ENCODE measurements around the gene BCAS2. TPM values are rescaled to one million over a fixed set of nuclear protein-coding genes. Genes with fewer than 3 reads are reported as not detected.

Gene BCAS2
- total RNA-seq, 5 donors from 2014 or later (not counting 1 experiment from before 2014, with no cell fraction given), result 29.6 to 77.7 (median 32.4) TPM

DNA sequence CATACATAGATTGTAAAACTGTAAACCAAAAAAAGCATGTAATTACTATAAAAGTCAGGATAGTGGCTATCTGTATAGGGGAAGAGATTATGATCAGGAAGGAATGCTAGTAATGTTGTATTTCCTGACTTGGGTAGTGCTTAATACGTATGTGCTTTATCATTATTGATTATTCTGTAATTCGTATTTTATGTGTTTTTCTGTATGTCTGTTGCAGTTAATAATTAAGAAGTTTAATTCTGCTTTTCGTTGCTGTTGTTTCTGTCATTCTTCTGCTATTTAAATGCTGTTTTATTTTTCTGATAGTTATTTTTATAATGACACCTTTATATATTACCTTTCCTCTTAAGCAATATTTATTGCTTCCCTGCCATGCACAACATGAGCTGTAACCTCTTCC, 41.1 kb downstream of the BCAS2 start:
- Histone ChIP-seq H3K4me3 (ENCODE audit: control insufficient read depth in 1 of 2, extremely low read depth in 1 of 2, low read length in 1 of 2) (no peak overlapping the region), H3K27me3 (replicated peaks in 1 of 2; ENCODE audit: control insufficient read depth in 2 of 2, extremely low read depth in 1 of 2, insufficient read depth in 2 of 2, low read length in 1 of 2) (peaks cover 0 to 3% of the 10 kb centered on the region in 2 experiments), H3K36me3 (ENCODE audit: control insufficient read depth in 2 of 2, extremely low read depth in 1 of 2, insufficient read depth in 1 of 2, low read length in 1 of 2) (no peaks in the 10 kb centered on the region), H3K4me1 (ENCODE audit: control insufficient read depth in 1 of 2, extremely low read depth in 1 of 2, insufficient read depth in 2 of 2, low read length in 2 of 2) (no peaks in the 10 kb centered on the region), H3K27ac (ENCODE audit: low read length) (no peak overlapping the region), H3K9me3 (no peaks in the 10 kb centered on the region)
- no peaks in the 10 kb centered on the region for H3K9me3 Mint-ChIP-seq
- POLR2A ChIA-PET, result no interaction called here
- no peak overlapping the region for H3K4me3 Mint-ChIP-seq
- CTCF ChIA-PET, result no interaction called here
- DNase-seq (no peak), ATAC-seq (replicated peaks in 1 of 4) (no peak)
- H3K4me1 Mint-ChIP-seq, result no peaks in the 10 kb centered on the region
- H3K36me3 Mint-ChIP-seq, result no peaks in the 10 kb centered on the region
- H3K27ac Mint-ChIP-seq, result no peak overlapping the region
- no CpG with 5 or more reads among the region's 3 CpGs for WGBS (ENCODE audit: insufficient coverage)
- peaks cover 0 to 2% of the 10 kb centered on the region in 2 donors for H3K27me3 Mint-ChIP-seq

DNA sequence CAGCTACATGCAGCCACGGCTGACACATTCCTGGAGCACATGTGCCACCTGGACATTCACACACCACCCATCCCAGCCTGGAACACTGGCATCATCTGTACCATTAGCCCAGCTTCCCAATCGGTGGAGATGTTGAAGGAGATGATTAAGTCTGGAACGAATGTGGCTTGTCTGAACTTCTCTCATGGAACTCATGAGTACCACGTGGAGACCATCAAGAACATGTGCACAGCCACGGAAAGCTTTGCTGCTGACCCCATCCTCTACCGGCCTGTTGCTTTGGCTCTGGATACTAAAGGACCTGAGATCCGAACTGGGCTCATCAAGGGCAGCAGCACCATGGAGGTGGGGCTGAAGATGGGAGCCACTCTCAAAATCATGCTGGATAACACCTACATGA, 45.4 kb downstream of the BCAS2 start:
- Mint-ChIP-seq H3K4me3 (no peak overlapping the region), H3K4me1 (no peaks in the 10 kb centered on the region), H3K9me3 (no peaks in the 10 kb centered on the region), H3K27me3 (peaks cover 0 to 3% of the 10 kb centered on the region in 2 donors), H3K36me3 (no peaks in the 10 kb centered on the region), H3K27ac (no peak overlapping the region)
- H3K27me3 ChIP-seq (replicated peaks in 1 of 2; ENCODE audit: control insufficient read depth in 2 of 2, extremely low read depth in 1 of 2, insufficient read depth in 2 of 2, low read length in 1 of 2), result peaks cover 0 to 6% of the 10 kb centered on the region in 2 experiments
- H3K9me3 ChIP-seq, result no peaks in the 10 kb centered on the region
- H3K4me3 ChIP-seq (ENCODE audit: control insufficient read depth in 1 of 2, extremely low read depth in 1 of 2, low read length in 1 of 2), result no peak overlapping the region
- ChIA-PET POLR2A (no interaction called here), CTCF (no interaction called here)
- H3K27ac ChIP-seq (ENCODE audit: low read length), result no peak overlapping the region
- no peak for ATAC-seq (replicated peaks in 1 of 4)
- H3K36me3 ChIP-seq (ENCODE audit: control insufficient read depth in 2 of 2, extremely low read depth in 1 of 2, insufficient read depth in 1 of 2, low read length in 1 of 2), result no peaks in the 10 kb centered on the region
- no peak for DNase-seq
- 80% methylated on average over 1 of the region's 7 CpGs for WGBS (ENCODE audit: insufficient coverage)
- no peaks in the 10 kb centered on the region for H3K4me1 ChIP-seq (ENCODE audit: control insufficient read depth in 1 of 2, extremely low read depth in 1 of 2, insufficient read depth in 2 of 2, low read length in 2 of 2)

DNA sequence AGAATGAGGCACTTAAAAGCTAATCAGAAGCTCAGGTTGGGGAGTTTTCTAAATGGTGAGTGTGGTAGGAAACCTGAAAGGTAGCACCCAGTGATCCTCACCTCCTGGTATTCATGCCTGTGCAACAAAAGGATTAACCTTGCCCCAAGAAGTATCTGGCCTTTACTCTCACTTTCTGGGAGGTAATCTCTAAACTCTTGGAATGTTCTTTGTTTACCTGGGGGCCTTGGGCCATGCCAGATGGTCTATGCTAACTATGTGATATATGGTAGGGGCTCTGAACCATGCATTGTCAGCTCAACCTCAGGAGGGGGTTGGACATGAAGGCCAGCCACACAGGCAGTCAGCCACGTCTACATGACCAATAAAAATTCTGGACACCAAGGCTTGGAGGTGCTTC, 46.0 kb downstream of the BCAS2 start:
- no peak overlapping the region for H3K27ac Mint-ChIP-seq
- H3K36me3 Mint-ChIP-seq, result no peaks in the 10 kb centered on the region
- POLR2A ChIA-PET, result no interaction called here
- Histone ChIP-seq H3K27ac (ENCODE audit: low read length) (no peak overlapping the region), H3K36me3 (ENCODE audit: control insufficient read depth in 2 of 2, extremely low read depth in 1 of 2, insufficient read depth in 1 of 2, low read length in 1 of 2) (no peaks in the 10 kb centered on the region), H3K4me3 (ENCODE audit: control insufficient read depth in 1 of 2, extremely low read depth in 1 of 2, low read length in 1 of 2) (no peak overlapping the region), H3K9me3 (no peaks in the 10 kb centered on the region), H3K27me3 (replicated peaks in 1 of 2; ENCODE audit: control insufficient read depth in 2 of 2, extremely low read depth in 1 of 2, insufficient read depth in 2 of 2, low read length in 1 of 2) (peaks cover 0 to 6% of the 10 kb centered on the region in 2 experiments), H3K4me1 (ENCODE audit: control insufficient read depth in 1 of 2, extremely low read depth in 1 of 2, insufficient read depth in 2 of 2, low read length in 2 of 2) (no peaks in the 10 kb centered on the region)
- ATAC-seq (replicated peaks in 1 of 4) (no peak), DNase-seq (no peak)
- WGBS (ENCODE audit: insufficient coverage), result no CpG with 5 or more reads among the region's 1 CpG
- H3K27me3 Mint-ChIP-seq, result peaks cover 0 to 3% of the 10 kb centered on the region in 2 donors
- CTCF ChIA-PET, result no interaction called here
- no peaks in the 10 kb centered on the region for H3K9me3 Mint-ChIP-seq
- no peaks in the 10 kb centered on the region for H3K4me1 Mint-ChIP-seq
- H3K4me3 Mint-ChIP-seq, result no peak overlapping the region

DNA sequence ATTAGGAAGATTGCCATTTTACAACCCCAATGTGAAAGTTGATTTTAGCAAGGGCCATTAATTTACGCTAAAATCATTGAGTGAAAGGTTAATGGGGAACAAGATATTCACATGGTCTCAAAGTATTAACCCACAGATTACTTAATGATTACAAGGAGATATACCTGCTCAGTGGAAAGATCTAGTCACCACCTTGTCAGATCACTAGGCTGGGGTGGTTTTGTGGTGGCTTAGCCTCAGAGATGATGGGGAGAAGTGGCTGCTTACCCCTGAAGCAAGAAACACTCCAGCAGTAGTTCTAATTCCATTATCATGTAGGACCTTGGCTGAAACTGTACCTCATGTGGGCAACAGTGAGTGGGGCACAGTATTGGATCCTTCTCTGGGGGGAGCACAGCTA, 50.3 kb downstream of the BCAS2 start:
- WGBS (ENCODE audit: insufficient coverage), result no CpG with 5 or more reads among the region's 1 CpG
- Histone ChIP-seq H3K4me1 (ENCODE audit: control insufficient read depth in 1 of 2, extremely low read depth in 1 of 2, insufficient read depth in 2 of 2, low read length in 2 of 2) (no peaks in the 10 kb centered on the region), H3K27ac (ENCODE audit: low read length) (no peak overlapping the region), H3K9me3 (no peaks in the 10 kb centered on the region), H3K4me3 (ENCODE audit: control insufficient read depth in 1 of 2, extremely low read depth in 1 of 2, low read length in 1 of 2) (no peak overlapping the region), H3K27me3 (replicated peaks in 1 of 2; ENCODE audit: control insufficient read depth in 2 of 2, extremely low read depth in 1 of 2, insufficient read depth in 2 of 2, low read length in 1 of 2) (peaks cover 0 to 2% of the 10 kb centered on the region in 2 experiments), H3K36me3 (ENCODE audit: control insufficient read depth in 2 of 2, extremely low read depth in 1 of 2, insufficient read depth in 1 of 2, low read length in 1 of 2) (no peaks in the 10 kb centered on the region)
- Mint-ChIP-seq H3K9me3 (no peaks in the 10 kb centered on the region), H3K27ac (no peak overlapping the region), H3K4me1 (no peaks in the 10 kb centered on the region), H3K4me3 (no peak overlapping the region), H3K27me3 (peaks cover 0 to 3% of the 10 kb centered on the region in 2 donors), H3K36me3 (no peaks in the 10 kb centered on the region)
- ChIA-PET POLR2A (no interaction called here), CTCF (no interaction called here)
- no peak for DNase-seq
- no peak for ATAC-seq (replicated peaks in 1 of 4)

DNA sequence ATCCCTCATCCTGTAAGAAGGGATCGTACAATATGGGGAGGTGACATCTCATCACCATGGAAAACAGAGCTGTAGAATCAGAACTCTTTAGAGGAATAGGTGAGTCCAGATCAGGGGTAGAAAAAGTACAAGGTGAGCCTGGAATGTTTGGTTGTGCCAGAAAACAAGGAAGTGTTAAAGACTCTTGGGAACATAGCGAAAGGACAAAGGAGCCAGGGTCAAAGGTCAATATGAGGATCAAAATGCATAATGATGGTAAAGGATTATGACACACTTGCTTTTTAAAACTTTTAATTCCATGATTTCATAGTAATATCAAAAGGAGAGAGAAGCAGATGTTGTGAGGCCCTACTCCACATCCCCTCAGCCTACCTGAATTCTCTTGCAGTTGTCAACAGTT, 51.2 kb downstream of the BCAS2 start:
- no peak overlapping the region for H3K27ac Mint-ChIP-seq
- no peak overlapping the region for H3K27ac ChIP-seq (ENCODE audit: low read length)
- no peak overlapping the region for H3K4me3 Mint-ChIP-seq
- peaks cover 0 to 2% of the 10 kb centered on the region in 2 experiments for H3K27me3 ChIP-seq (replicated peaks in 1 of 2; ENCODE audit: control insufficient read depth in 2 of 2, extremely low read depth in 1 of 2, insufficient read depth in 2 of 2, low read length in 1 of 2)
- H3K36me3 ChIP-seq (ENCODE audit: control insufficient read depth in 2 of 2, extremely low read depth in 1 of 2, insufficient read depth in 1 of 2, low read length in 1 of 2), result no peaks in the 10 kb centered on the region
- 100% methylated on average over 1 of the region's 2 CpGs for WGBS (ENCODE audit: insufficient coverage)
- H3K27me3 Mint-ChIP-seq, result peaks cover 0 to 3% of the 10 kb centered on the region in 2 donors
- no peaks in the 10 kb centered on the region for H3K4me1 ChIP-seq (ENCODE audit: control insufficient read depth in 1 of 2, extremely low read depth in 1 of 2, insufficient read depth in 2 of 2, low read length in 2 of 2)
- POLR2A ChIA-PET, result interaction anchor here in 1 of 2 donors (0.7 kb wide), 1 partner anchor 537 kb away, joined by 3 read pairs; no protein-coding TSS in a partner anchor
- H3K9me3 ChIP-seq, result no peaks in the 10 kb centered on the region
- no peak for ATAC-seq (replicated peaks in 1 of 4)
- H3K4me3 ChIP-seq (ENCODE audit: control insufficient read depth in 1 of 2, extremely low read depth in 1 of 2, low read length in 1 of 2), result no peak overlapping the region
- H3K36me3 Mint-ChIP-seq, result no peaks in the 10 kb centered on the region
- DNase-seq, result no peak
- no peaks in the 10 kb centered on the region for H3K4me1 Mint-ChIP-seq
- CTCF ChIA-PET, result no interaction called here
- no peaks in the 10 kb centered on the region for H3K9me3 Mint-ChIP-seq

DNA sequence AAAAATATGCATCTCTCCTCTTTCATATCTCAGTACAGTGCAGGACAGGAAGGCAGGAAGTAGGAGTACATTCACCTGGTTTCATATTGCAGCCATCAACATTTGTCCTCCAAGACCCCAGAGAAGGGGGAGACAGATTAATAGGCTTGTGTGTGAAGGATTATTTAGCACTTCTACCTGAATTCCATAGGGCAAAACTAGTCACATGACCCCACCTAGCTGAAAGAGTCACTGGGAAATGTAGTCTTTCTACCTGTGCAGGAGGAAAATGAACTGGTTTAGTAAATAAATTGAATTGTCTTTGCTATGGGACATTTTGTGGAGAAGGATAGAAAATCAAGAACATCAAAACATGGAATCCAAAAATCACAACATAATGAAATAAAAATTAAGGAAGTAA, 56.5 kb downstream of the BCAS2 start:
- CTCF ChIA-PET, result interaction anchor here in 1 of 2 donors (0.6 kb wide), 1 partner anchor 28 kb away, joined by 3 read pairs; no protein-coding TSS in a partner anchor
- Histone ChIP-seq H3K4me1 (ENCODE audit: control insufficient read depth in 1 of 2, extremely low read depth in 1 of 2, insufficient read depth in 2 of 2, low read length in 2 of 2) (no peaks in the 10 kb centered on the region), H3K36me3 (ENCODE audit: control insufficient read depth in 2 of 2, extremely low read depth in 1 of 2, insufficient read depth in 1 of 2, low read length in 1 of 2) (no peaks in the 10 kb centered on the region), H3K4me3 (ENCODE audit: control insufficient read depth in 1 of 2, extremely low read depth in 1 of 2, low read length in 1 of 2) (no peak overlapping the region), H3K27me3 (replicated peaks in 1 of 2; ENCODE audit: control insufficient read depth in 2 of 2, extremely low read depth in 1 of 2, insufficient read depth in 2 of 2, low read length in 1 of 2) (no peaks in the 10 kb centered on the region), H3K27ac (ENCODE audit: low read length) (no peak overlapping the region), H3K9me3 (no peaks in the 10 kb centered on the region)
- peaks cover under 1 to 6% of the 10 kb centered on the region in 2 donors for H3K27me3 Mint-ChIP-seq
- no peak overlapping the region for H3K4me3 Mint-ChIP-seq
- DNase-seq, result peak in 1 of 35 experiments; percentile 8
- no peaks in the 10 kb centered on the region for H3K9me3 Mint-ChIP-seq
- no peaks in the 10 kb centered on the region for H3K4me1 Mint-ChIP-seq
- POLR2A ChIA-PET, result no interaction called here
- peak in 1 of 4 experiments; percentile 45 for ATAC-seq (replicated peaks in 1 of 4)
- no peaks in the 10 kb centered on the region for H3K36me3 Mint-ChIP-seq
- no peak overlapping the region for H3K27ac Mint-ChIP-seq

DNA sequence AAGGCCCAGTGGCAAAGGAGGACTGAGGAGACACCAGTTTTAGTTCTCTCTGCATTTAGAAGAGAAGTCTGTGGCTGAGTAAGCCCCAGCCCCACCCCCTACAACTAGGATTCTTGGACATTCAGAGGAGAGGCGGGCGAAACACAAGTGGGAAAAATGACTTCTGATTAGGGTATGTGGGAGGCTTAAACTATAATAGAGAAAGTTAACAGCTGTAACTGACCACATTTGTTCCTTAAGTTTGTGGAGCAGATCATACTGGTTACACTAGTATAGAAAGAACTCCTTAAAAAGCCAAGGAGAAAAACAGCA, 59.2 kb downstream of the BCAS2 start:
- Mint-ChIP-seq H3K4me3 (no peak overlapping the region), H3K27ac (no peak overlapping the region), H3K36me3 (no peaks in the 10 kb centered on the region), H3K27me3 (peaks cover 10 to 11% of the 10 kb centered on the region in 2 donors), H3K9me3 (no peaks in the 10 kb centered on the region), H3K4me1 (no peaks in the 10 kb centered on the region)
- ChIA-PET POLR2A (no interaction called here), CTCF (no interaction called here)
- ATAC-seq (replicated peaks in 1 of 4) (no peak), DNase-seq (no peak)
- H3K9me3 ChIP-seq, result no peaks in the 10 kb centered on the region
- no CpG with 5 or more reads among the region's 2 CpGs for WGBS (ENCODE audit: insufficient coverage)
- H3K4me1 ChIP-seq (ENCODE audit: control insufficient read depth in 1 of 2, extremely low read depth in 1 of 2, insufficient read depth in 2 of 2, low read length in 2 of 2), result no peaks in the 10 kb centered on the region
- no peak overlapping the region for H3K4me3 ChIP-seq (ENCODE audit: control insufficient read depth in 1 of 2, extremely low read depth in 1 of 2, low read length in 1 of 2)
- no peaks in the 10 kb centered on the region for H3K27me3 ChIP-seq (replicated peaks in 1 of 2; ENCODE audit: control insufficient read depth in 2 of 2, extremely low read depth in 1 of 2, insufficient read depth in 2 of 2, low read length in 1 of 2)
- no peak overlapping the region for H3K27ac ChIP-seq (ENCODE audit: low read length)
- no peaks in the 10 kb centered on the region for H3K36me3 ChIP-seq (ENCODE audit: control insufficient read depth in 2 of 2, extremely low read depth in 1 of 2, insufficient read depth in 1 of 2, low read length in 1 of 2)

All from T-cell (primary cell).